NT2/D1 (cell line): Measurements from ENCODE around the gene USP35.

Experiments used
- SUZ12 ChIP-seq: IDR thresholded peaks from 2 replicates; pipeline ENCODE4 v1.6.1; 2011; ENCODE audit not compliant: insufficient read length, insufficient read depth; ENCODE audit errors: extremely low read depth
- YY1 ChIP-seq: IDR thresholded peaks from 2 replicates; pipeline ENCODE4 v1.6.1; 2011; ENCODE audit not compliant: insufficient read length, insufficient read depth
- ZNF274 ChIP-seq: IDR thresholded peaks from 2 replicates; pipeline ENCODE4 v1.6.1; 2011; ENCODE audit warnings: mild to moderate bottlenecking, low read depth, low read length

GRCh38 chr11:78160557-78160956 lies 28.2 kb upstream of the USP35 start:
- TF ChIP-seq YY1 (no peak), ZNF274 (no peak), SUZ12 (no peak)
